ENCODE data around the gene FAM227B. TPM values are rescaled to one million over a fixed set of nuclear protein-coding genes. Genes with fewer than 3 reads are reported as not detected.
"Not testable (repeated sequence)": the region's sequence is repeated elsewhere in the genome, so short reads cannot be mapped to it uniquely, and the experiment has no call there.

The FAM227B gene
- total RNA-seq, 1 donor from 2014 or later = 25.1 TPM

- H2AFZ ChIP-seq (replicated peaks) = no peak overlapping the region
- no peaks in the 10 kb centered on the region for H3K79me2 ChIP-seq (ENCODE audit: low read depth)
- Mint-ChIP-seq H3K27ac (no peak overlapping the region), H3K36me3 (no peaks in the 10 kb centered on the region), H3K9me3 (no peaks in the 10 kb centered on the region), H3K27me3 (ENCODE audit: insufficient read depth, low read depth) (peaks cover 1% of the 10 kb centered on the region), H3K4me3 (no peak overlapping the region), H3K4me1 (no peaks in the 10 kb centered on the region)
- no peaks in the 10 kb centered on the region for H3K9me3 ChIP-seq (ENCODE audit: low read depth)
- H3K9ac ChIP-seq = no peak overlapping the region
- H3K36me3 ChIP-seq = no peaks in the 10 kb centered on the region
- no peaks in the 10 kb centered on the region for H3F3A ChIP-seq (ENCODE audit: low read depth)
- no peak overlapping the region for H3K4me3 ChIP-seq
- H3K27ac ChIP-seq = no peak overlapping the region
- H4K20me1 ChIP-seq (ENCODE audit: low read depth) = no peaks in the 10 kb centered on the region
- no peak overlapping the region for H3K4me2 ChIP-seq
- H3K4me1 ChIP-seq = no peaks in the 10 kb centered on the region
- no peak for DNase-seq (ENCODE audit: low spot score)
- H3K27me3 ChIP-seq = no peaks in the 10 kb centered on the region
- TF ChIP-seq EZH2phosphoT487 (IDR thresholded peaks at IDR 0.05) = no peak
- TF ChIP-seq EZH2 (IDR thresholded peaks at IDR 0.05) = no peak
- no peak for TF ChIP-seq CTCF (IDR thresholded peaks at IDR 0.05)
Measured at GRCh38 chr15:49410641-49411040, 210.0 kb downstream of the FAM227B start.

GRCh38 chr15:49406352-49407118, 214.1 kb downstream of the FAM227B start:
- no peak overlapping the region for H3K4me3 Mint-ChIP-seq
- H3K9me3 Mint-ChIP-seq = peaks cover 2% of the 10 kb centered on the region
- peaks cover 2% of the 10 kb centered on the region for H3K27me3 Mint-ChIP-seq (ENCODE audit: insufficient read depth, low read depth)

GRCh38 chr15:49402515-49403296, 217.9 kb downstream of the FAM227B start:
- not testable (repeated sequence) for H3K79me2 ChIP-seq (ENCODE audit: low read depth); H3K4me3 Mint-ChIP-seq; H3K9me3 ChIP-seq (ENCODE audit: low read depth); H3K27me3 ChIP-seq; H3K36me3 ChIP-seq; DNase-seq (ENCODE audit: low spot score); H3K27ac Mint-ChIP-seq; H3K4me3 ChIP-seq; H3K4me1 ChIP-seq; H4K20me1 ChIP-seq (ENCODE audit: low read depth); H3K9me3 Mint-ChIP-seq; H3K9ac ChIP-seq; H2AFZ ChIP-seq (replicated peaks); H3K27ac ChIP-seq; H3F3A ChIP-seq (ENCODE audit: low read depth); H3K27me3 Mint-ChIP-seq (ENCODE audit: insufficient read depth, low read depth); H3K4me2 ChIP-seq; H3K36me3 Mint-ChIP-seq; H3K4me1 Mint-ChIP-seq

More at GRCh38 chr15:49406352-49407118, 214.1 kb downstream of the FAM227B start:
- H3K27ac Mint-ChIP-seq = no peak overlapping the region
- no peaks in the 10 kb centered on the region for H4K20me1 ChIP-seq (ENCODE audit: low read depth)
- TF ChIP-seq EZH2phosphoT487 (IDR thresholded peaks at IDR 0.05) = no peak
- TF ChIP-seq EZH2 (IDR thresholded peaks at IDR 0.05) = no peak
- no peak for TF ChIP-seq CTCF (IDR thresholded peaks at IDR 0.05)
- H3K79me2 ChIP-seq (ENCODE audit: low read depth) = no peaks in the 10 kb centered on the region
- H3K4me3 ChIP-seq = no peak overlapping the region
- H3F3A ChIP-seq (ENCODE audit: low read depth) = no peaks in the 10 kb centered on the region
- no peak overlapping the region for H3K9ac ChIP-seq
- no peaks in the 10 kb centered on the region for H3K36me3 ChIP-seq
- H3K27ac ChIP-seq = no peak overlapping the region
- no peaks in the 10 kb centered on the region for H3K4me1 ChIP-seq
- no peaks in the 10 kb centered on the region for H3K27me3 ChIP-seq
- no peaks in the 10 kb centered on the region for H3K36me3 Mint-ChIP-seq
- no peaks in the 10 kb centered on the region for H3K4me1 Mint-ChIP-seq
- no peak overlapping the region for H2AFZ ChIP-seq (replicated peaks)
- no peak overlapping the region for H3K4me2 ChIP-seq
- no peak for DNase-seq (ENCODE audit: low spot score)
- H3K9me3 ChIP-seq (ENCODE audit: low read depth) = no peaks in the 10 kb centered on the region

- Histone ChIP-seq H3K27ac (no peak overlapping the region), H3K4me1 (peaks cover 18% of the 10 kb centered on the region), H2AFZ (replicated peaks) (no peak overlapping the region), H3K79me2 (ENCODE audit: low read depth) (no peaks in the 10 kb centered on the region), H3K9ac (no peak overlapping the region), H3K4me2 (no peak overlapping the region), H3K36me3 (no peaks in the 10 kb centered on the region), H3K9me3 (ENCODE audit: low read depth) (no peaks in the 10 kb centered on the region), H3F3A (ENCODE audit: low read depth) (no peaks in the 10 kb centered on the region), H3K27me3 (no peaks in the 10 kb centered on the region), H4K20me1 (ENCODE audit: low read depth) (no peaks in the 10 kb centered on the region), H3K4me3 (no peak overlapping the region)
- no peak for DNase-seq (ENCODE audit: low spot score)
- H3K4me1 Mint-ChIP-seq = peaks cover 6% of the 10 kb centered on the region
- H3K36me3 Mint-ChIP-seq = no peaks in the 10 kb centered on the region
- peaks cover 2% of the 10 kb centered on the region for H3K27me3 Mint-ChIP-seq (ENCODE audit: insufficient read depth, low read depth)
- H3K4me3 Mint-ChIP-seq = no peak overlapping the region
- H3K27ac Mint-ChIP-seq = no peak overlapping the region
- H3K9me3 Mint-ChIP-seq = no peaks in the 10 kb centered on the region
- TF ChIP-seq EZH2phosphoT487 (IDR thresholded peaks at IDR 0.05) = no peak
- TF ChIP-seq CTCF (IDR thresholded peaks at IDR 0.05) = no peak
- no peak for TF ChIP-seq EZH2 (IDR thresholded peaks at IDR 0.05)
Measured at GRCh38 chr15:49387471-49387870, 233.1 kb downstream of the FAM227B start.
